Gastroesophageal sphincter (tissue), 4 donors: ENCODE results near the gene LRRIQ1. TPM values are rescaled to one million over a fixed set of nuclear protein-coding genes. Genes with fewer than 3 reads are reported as not detected.

ENCODE experiments used
- ATAC-seq: fragments of 150-250 bp; one replicate; pipeline ENCODE4 v1.9.1; 2016; ENCODE audit warnings: mild to moderate bottlenecking, moderate library complexity
- H3K27ac ChIP-seq, 4 donors: fragments of 200-600 bp; sonication (generic) in 3 of 4; 1 replicate in 3 of 4; 2 replicates in 1 of 4; pipeline ENCODE4 v1.5.1; 2016 to 2019
- H3K27me3 ChIP-seq: fragments of 200-600 bp; sonication (generic); one replicate; pipeline ENCODE4 v1.5.1; 2019
- H3K36me3 ChIP-seq, 2 donors: fragments of 200-600 bp; sonication (generic); one replicate each; pipeline ENCODE4 v1.5.1; 2019; ENCODE audit warnings: control low read depth in 1 of 2
- H3K4me1 ChIP-seq, 3 donors: fragments of 200-600 bp; sonication (generic); 1 replicate in 2 of 3; 2 replicates in 1 of 3; pipeline ENCODE4 v1.5.1; 2016 to 2019; ENCODE audit warnings: control low read depth in 2 of 3
- H3K4me3 ChIP-seq, 2 donors: fragments of 200-600 bp; sonication (generic); one replicate each; pipeline ENCODE4 v1.5.1; 2019; ENCODE audit warnings: mild to moderate bottlenecking in 1 of 2, moderate library complexity in 1 of 2
- H3K9me3 ChIP-seq, 3 donors: fragments of 200-600 bp; sonication (generic); one replicate each; pipeline ENCODE4 v1.5.1; 2017 to 2019; ENCODE audit warnings: control low read depth in 2 of 3
- CTCF ChIP-seq, 4 experiments: fragments of 200-600 bp in 2 of 4; fragments of 450-650 bp in 2 of 4; sonication (generic) in 1 of 4; IDR thresholded peaks; one replicate each; pipeline ENCODE4 v1.5.1; 2017 to 2019; ENCODE audit warnings: antibody characterized with exemption in 4 of 4, mild to moderate bottlenecking in 2 of 4, moderate library complexity in 2 of 4
- EP300 ChIP-seq: sonication (generic); formaldehyde crosslinking; IDR thresholded peaks from one replicate; pipeline ENCODE4 v1.6.1; 2017; ENCODE audit warnings: antibody characterized with exemption, mild to moderate bottlenecking
- POLR2A ChIP-seq, 2 donors: fragments of 450-650 bp; IDR thresholded peaks; one replicate each; pipeline ENCODE4 v1.6.1; 2017; ENCODE audit warnings: antibody characterized with exemption in 2 of 2, mild to moderate bottlenecking in 2 of 2, moderate library complexity in 1 of 2
- POLR2AphosphoS5 ChIP-seq: sonication (generic); formaldehyde crosslinking; IDR thresholded peaks from one replicate; pipeline ENCODE4 v1.6.1; 2017; ENCODE audit warnings: antibody characterized with exemption
- WGBS, 2 donors: methylation state at CpG; one replicate each; pipeline ENCODE4 v1.1.5; 2018; ENCODE audit warnings: low coverage in 1 of 2; 5-methylcytosine and 5-hydroxymethylcytosine counted together
- total RNA-seq, 4 donors: library from RNA; depleted of rRNA; stranded (reverse); fragments of >200 nt; gene quantifications; one replicate each; pipeline ENCODE4 v1.1.0, GENCODE V29; 2016

The LRRIQ1 gene
- 1 to 10 TPM in 1 of 4 donors, under 1 TPM in 2, not detected in 1; 0.31 to 1.4 (median 0.54) TPM for total RNA-seq

GRCh38 chr12:85036234-85036707, at the start of gene LRRIQ1, which contains the start of gene TSPAN19:
TSS of gene LRRIQ1 (plus strand) at chr12:85036351. CDS start at chr12:85038177, 1,826 bp downstream.
TSS of gene TSPAN19 (minus strand) at chr12:85036277. CDS start at chr12:85029946, 6,331 bp downstream.
- TF ChIP-seq POLR2A (IDR thresholded peaks at IDR 0.05), result no peak
- TF ChIP-seq POLR2AphosphoS5, result peak; percentile 46
- Histone ChIP-seq H3K27me3 (peaks cover 3% of the 10 kb centered on the region), H3K4me1 (peaks cover 0 to 9% (median 0%) of the 10 kb centered on the region in 3 donors), H3K9me3 (no peaks in the 10 kb centered on the region), H3K4me3 (peak within 1 kb of the TSS; percentile 57), H3K36me3 (no peaks in the 10 kb centered on the region), H3K27ac (no peak within 1 kb of the TSS)
- WGBS, 2 donors, result 2 to 3% methylated on average over 7 to 17 of the region's 22 CpGs
- peak; percentile 81 for ATAC-seq

- Histone ChIP-seq H3K9me3 (no peaks in the 10 kb centered on the region), H3K4me3 (no peak overlapping the region), H3K27me3 (no peaks in the 10 kb centered on the region), H3K36me3 (no peaks in the 10 kb centered on the region), H3K4me1 (no peaks in the 10 kb centered on the region), H3K27ac (no peak overlapping the region)
- ATAC-seq, result no peak
- 37 to 56% methylated on average over 3 of the region's 3 CpGs for WGBS, 2 donors
- TF ChIP-seq CTCF (IDR thresholded peaks at IDR 0.05), result no peak
- TF ChIP-seq EP300, result no peak
- no peak for TF ChIP-seq POLR2A (IDR thresholded peaks at IDR 0.05)
- TF ChIP-seq POLR2AphosphoS5, result no peak
Measured at GRCh38 chr12:84986586-84986985, 49.6 kb upstream of the LRRIQ1 start.

- no peak for ATAC-seq
- H3K9me3 ChIP-seq, result no peaks in the 10 kb centered on the region
- no peaks in the 10 kb centered on the region for H3K27me3 ChIP-seq
- TF ChIP-seq POLR2AphosphoS5, result no peak
- no peak for TF ChIP-seq POLR2A (IDR thresholded peaks at IDR 0.05)
- TF ChIP-seq CTCF (IDR thresholded peaks at IDR 0.05), result no peak
- no peak for TF ChIP-seq EP300
- H3K36me3 ChIP-seq, result no peaks in the 10 kb centered on the region
- no peak overlapping the region for H3K27ac ChIP-seq
- H3K4me3 ChIP-seq, result no peak overlapping the region
- no peaks in the 10 kb centered on the region for H3K4me1 ChIP-seq
Measured at GRCh38 chr12:84994426-84994825, 41.7 kb upstream of the LRRIQ1 start.

GRCh38 chr12:84995641-84996040, 40.5 kb upstream of the LRRIQ1 start:
- ATAC-seq, result no peak
- TF ChIP-seq CTCF (IDR thresholded peaks at IDR 0.05), result no peak
- no peak for TF ChIP-seq POLR2AphosphoS5
- TF ChIP-seq POLR2A (IDR thresholded peaks at IDR 0.05), result no peak
- no peaks in the 10 kb centered on the region for H3K36me3 ChIP-seq
- H3K4me3 ChIP-seq, result no peak overlapping the region
- H3K9me3 ChIP-seq, result no peaks in the 10 kb centered on the region
- H3K4me1 ChIP-seq, result no peaks in the 10 kb centered on the region
- H3K27me3 ChIP-seq, result no peaks in the 10 kb centered on the region
- H3K27ac ChIP-seq, result no peak overlapping the region
- WGBS, 2 donors, result 54 to 70% methylated on average over 2 of the region's 2 CpGs

DNA sequence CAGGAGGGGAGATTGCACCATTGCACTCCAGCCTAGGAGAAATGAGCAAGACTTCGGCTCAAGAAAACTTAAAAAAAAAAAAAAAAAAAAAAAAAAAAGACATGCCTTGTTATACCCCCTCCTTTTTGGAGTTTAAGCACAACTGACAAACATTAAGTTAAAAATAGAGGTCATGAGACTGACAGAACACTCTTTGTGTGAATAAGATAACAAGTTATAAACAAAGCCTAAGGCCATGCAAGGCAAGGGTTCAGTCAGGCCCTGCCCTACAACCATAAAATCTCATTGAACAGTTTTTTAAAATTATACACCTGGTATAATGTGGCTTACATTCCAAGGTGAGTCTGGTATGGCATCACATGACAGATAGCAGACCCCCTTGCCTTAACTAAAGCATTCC, 39.4 kb upstream of the LRRIQ1 start:
- WGBS, 2 donors, result 33% methylated on average over 1 of the region's 1 CpG; no CpG with 5 or more reads in 1 of the 2 donors
- ATAC-seq, result no peak
- no peaks in the 10 kb centered on the region for H3K36me3 ChIP-seq

More for the DNA sequence above, 39.4 kb upstream of the LRRIQ1 start:
- H3K27ac ChIP-seq, result no peak overlapping the region
- no peak for TF ChIP-seq CTCF (IDR thresholded peaks at IDR 0.05)
- TF ChIP-seq POLR2A (IDR thresholded peaks at IDR 0.05), result no peak
- H3K4me1 ChIP-seq, result no peaks in the 10 kb centered on the region
- no peak overlapping the region for H3K4me3 ChIP-seq
- no peaks in the 10 kb centered on the region for H3K9me3 ChIP-seq
- no peaks in the 10 kb centered on the region for H3K27me3 ChIP-seq
